ENCODE measurements around the gene SPATS2L. TPM values are rescaled to one million over a fixed set of nuclear protein-coding genes. Genes with fewer than 3 reads are reported as not detected.
A peak's percentile ranks its signal among the peaks of the same experiment; 100 is the strongest.

The SPATS2L gene
- total RNA-seq, 1 experiment from 2014 or later = 158 TPM

DNA sequence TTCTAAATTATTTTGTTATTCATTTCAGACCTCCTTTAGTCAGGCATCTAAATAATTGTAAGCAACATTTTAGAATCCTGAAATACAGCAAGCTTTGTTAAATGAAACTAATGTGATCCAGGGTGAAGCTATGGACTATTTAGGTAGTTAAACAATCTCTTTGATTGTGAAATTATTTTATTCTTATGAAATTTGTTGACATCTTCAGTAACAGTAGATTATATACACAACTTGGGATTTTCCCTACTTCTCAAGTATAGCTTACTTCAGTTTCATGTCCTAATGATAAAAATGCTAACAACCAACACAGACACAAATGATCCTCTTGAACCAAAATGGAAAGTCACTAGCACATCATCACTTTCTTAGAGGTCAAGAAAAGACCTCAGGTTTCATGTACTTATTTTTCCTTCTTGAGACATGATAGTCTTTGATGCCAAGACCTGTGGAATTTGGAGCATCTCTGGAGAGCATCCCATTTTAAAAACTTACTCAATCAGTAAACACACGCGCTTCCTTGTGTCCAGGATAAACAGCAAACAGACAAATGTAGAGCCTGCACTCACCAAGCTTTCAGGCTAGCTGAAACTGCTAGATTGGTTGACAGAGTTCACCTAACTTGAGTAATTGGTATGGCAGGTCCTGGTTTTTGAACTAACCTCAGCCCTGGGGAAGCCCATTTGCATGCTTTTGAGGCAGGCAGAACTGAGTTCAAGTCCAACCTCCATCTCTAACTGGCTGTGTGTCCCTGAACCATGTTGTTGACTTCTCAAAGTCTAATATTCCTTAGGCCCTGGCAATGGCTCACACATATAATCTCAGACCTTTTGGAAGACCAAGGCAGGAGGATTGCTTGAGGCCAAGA, 155.6 kb downstream of the SPATS2L start:
- no peak for DNase-seq (ENCODE audit: low read depth)

DNA sequence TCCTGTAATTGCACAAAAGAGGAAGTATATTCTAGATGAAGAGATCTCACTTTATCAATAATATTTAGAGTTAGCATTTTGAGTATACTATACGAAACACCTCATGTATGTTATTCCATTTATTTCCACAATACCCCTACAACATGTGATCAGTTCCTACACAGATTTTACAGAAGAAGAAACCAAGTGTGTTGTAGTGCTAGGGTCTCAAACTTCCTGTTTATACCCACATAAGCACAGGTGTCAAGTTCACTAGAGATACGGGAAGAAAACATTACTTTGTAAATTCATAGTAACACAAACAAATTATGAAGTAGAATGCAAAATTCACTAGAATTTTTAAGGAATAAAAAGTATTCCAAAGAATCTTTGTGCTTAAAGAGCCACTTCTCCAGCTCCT, 157.0 kb downstream of the SPATS2L start:
- DNase-seq (ENCODE audit: low read depth) = no peak

DNA sequence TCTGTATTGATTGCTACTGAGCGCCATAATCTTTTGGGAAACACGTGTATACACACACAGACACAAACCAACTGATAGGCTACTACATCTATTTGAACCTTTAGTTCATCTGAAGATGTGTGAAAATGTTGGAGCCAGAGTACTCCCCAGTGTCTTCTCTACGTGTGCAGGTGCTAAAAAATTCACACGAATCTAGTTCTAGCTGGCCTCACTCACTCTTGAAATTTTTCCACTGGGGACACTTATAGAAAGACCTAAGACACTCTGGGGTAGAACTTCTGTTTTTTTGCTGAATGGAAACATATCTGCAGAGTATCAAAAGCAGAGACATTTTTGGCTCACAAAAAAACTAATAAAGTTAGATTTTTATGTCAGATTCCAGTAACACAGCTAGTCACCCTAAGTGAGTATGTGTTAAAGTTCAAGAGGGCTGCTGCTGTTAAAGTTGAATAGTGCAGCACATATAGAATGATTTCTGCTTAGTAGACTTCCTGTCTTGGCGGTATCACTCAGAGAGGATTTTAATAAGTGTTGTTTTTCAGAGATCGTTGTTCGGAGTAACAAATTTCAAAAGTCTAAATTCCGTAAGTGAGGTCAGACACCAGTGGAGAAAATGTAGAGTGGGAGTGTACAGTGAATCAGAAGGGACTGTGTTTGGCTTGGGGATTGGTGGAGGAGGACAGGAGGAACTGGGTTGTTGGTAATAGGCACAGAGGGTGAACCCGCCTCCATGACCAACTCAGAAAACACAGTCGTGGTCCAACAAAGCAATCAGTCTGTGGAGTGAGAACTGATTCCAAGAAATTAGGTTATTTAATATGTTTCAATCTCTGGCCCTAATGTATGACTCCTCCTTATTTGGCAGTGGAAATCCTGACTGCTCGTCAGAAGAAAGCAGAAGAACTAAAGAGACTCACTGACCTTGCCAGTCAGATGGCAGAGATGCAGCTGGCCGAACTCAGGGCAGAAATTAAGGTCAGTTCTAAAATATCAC, 160.2 kb downstream of the SPATS2L start:
- DNase-seq (ENCODE audit: low read depth) = no peak

DNA sequence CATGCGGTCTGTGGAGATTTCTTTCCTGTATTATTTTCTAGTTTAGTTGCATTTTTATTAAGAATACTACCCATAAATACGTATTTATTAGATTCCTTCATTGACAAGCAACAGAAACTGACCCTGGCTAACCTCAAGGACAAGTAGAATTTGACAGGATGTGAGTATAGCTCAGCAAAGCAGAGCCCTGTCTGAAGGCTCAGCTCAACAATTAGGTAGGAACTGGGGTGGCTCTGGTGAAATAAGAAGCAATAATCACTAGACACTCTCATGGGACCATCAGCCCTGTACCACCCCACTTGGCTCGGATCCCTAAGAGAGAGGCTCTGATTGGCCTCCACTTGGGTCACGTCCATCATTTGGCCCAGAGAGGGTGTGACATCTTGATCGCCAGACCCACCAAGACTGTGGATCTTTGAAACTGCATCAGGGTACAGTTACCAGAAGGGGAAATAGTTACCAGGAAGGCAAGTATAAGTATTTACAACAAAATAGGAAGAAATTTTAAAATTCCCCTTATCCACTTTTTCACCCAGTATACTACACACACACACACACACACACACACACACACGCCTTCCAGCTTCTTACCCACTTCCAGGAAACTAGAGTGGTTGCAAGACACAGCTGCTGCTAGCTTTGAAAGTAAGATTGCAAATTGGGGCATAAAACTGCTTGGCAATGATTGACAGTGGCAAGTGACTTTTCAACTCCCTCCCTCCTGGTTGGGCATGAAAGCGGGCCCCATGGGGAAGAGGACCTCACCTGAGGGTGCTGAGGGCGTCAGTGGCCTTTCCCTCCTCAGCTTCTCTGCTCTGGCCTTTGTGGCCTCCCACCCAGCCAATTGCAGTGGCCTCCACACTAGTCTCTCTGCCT, 161.6 kb downstream of the SPATS2L start:
- no peak for DNase-seq (ENCODE audit: low read depth)

DNA sequence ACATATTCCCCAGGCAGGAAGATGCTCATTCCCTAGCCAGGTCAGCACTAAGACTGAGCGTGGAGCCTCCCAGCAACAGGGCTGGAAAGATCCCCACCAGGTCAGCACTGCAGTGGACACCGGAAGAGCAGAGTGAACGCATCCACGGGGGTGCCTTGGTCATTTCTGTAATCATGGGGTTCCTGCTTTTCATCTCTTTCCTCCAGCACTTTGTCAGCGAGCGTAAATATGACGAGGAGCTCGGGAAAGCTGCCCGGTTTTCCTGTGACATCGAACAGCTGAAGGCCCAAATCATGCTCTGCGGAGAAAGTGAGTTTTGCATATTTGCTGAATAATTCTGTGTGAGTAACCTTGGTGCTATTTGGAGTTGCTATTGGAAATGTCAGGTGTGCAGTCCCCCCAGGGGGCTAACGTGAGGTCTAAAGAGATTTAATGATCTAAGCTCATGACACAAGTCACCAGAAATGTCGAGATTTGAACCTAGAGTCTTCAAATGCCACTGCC, 163.3 kb downstream of the SPATS2L start:
- DNase-seq (ENCODE audit: low read depth) = no peak

DNA sequence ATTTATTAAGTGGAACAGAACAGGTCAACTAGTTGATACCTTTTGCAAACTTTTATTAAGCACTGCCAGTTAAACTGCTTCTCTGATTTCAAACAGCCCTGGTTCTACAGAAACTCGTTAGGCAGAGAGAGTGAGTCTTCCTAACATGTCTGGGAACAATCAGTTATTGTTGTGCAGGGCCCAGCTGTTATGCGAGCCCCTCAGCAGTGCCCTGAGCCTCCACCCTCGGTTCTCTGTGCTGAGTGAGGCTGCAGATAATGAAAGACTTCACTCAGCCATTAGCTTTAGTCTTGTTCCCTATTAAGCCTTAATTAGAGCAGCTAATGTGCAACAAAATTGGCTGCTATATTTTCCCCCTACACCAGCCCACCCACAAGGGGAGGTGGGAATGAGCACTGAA, 163.7 kb downstream of the SPATS2L start:
- no peak for DNase-seq (ENCODE audit: low read depth)

DNA sequence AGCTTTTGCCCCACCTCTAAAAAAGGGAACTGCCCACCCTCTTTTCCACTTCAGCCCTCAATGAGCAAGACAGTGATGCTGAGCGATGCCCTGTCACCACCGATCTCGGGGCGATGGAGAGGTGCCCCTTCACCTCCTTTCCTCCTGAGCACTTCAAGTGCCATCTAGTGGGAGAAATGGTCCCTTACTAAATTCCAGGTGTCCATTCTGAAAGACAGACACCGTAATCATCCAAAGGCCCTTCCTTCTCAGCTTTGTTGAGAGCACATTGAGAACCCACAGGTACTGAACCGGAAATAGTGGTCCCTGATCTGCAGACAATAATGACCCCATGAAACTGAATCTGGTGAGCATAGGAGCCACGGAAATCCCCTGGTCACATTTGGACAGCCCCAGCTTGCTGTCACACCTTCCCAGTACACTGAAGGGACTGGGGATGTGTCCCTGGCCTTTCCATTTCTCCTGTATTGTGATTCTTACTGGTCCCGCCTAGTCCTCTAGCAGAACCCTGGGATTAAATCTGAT, 164.9 kb downstream of the SPATS2L start:
- DNase-seq (ENCODE audit: low read depth) = peak; percentile 24

DNA sequence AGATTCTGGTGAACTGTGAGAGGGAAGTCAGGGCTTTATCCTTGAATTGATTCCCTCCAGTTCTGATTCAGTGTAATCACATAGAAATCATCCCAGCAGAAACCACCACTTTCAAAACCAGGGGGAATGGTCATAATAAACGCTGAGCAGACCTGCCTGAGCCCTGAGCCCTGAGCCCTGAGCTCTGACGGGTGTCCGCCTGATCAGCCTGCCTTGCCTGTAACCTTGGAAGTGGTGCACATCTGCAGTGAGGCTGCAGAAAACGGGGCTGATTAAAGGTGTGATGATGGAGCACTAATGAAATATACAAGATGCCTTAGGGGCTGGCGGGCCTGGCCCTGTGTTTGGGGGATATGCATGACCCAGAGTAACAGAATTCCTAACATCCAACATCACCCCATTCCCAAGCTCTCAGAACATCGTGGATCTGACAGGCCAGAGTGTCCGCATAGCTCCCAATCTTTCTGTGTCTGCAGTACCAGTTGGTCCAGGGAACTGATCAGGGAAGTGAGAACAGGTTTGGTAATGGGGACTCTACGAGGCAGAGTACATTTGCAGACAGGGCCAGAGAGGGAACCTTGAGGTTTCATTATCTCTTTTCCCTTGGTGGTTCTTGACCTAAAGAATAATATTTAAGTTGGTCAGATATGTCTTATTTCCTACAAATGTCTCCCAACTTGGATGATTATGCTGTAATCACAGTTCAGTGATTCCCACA, 165.6 kb downstream of the SPATS2L start:
- DNase-seq (ENCODE audit: low read depth) = no peak

DNA sequence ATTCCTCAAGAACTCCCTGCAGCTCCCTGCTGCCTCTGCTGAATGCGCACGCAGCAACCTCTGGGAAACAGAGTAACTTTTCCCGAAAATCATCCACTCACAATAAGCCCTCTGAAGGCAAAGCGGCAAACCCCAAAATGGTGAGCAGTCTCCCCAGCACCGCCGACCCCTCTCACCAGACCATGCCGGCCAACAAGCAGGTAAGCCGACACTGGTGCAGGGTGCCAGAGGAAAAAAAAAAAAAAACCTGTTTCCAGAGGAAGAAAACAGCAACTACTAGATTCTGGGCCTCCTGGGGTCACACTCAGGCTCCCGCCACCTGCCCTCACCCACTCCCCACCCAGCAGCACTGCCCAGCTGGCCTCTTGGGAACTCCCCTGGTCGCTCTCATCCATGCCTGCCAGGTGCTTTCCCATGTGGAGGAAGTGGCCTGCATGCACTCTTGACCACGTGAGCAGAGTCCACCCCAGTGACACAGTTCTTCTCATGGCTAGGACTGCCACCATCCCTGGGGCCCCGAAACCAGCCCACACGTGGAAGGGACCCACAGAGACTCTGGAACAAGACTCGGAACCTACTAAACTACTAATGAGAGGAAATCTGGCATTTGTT, 166.5 kb downstream of the SPATS2L start:
- DNase-seq (ENCODE audit: low read depth) = no peak

DNA sequence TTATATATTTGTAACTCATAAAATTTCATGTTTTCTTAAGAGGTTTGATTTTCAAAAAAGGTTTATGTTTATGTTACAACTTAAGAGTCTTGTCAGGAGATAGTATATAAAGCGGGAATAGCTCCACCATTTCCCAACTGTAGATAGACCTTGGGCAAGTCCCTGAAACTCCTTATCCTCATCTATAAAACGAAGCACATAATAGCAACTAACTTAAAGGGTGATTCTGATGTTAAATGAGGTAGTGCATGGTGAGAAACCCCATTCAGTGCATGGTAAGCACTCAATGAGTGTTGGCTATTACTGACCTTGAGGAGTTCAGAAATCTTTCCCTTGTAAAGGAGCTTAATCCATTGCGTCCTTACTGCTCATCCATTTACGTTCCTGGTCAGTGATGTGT, 169.3 kb downstream of the SPATS2L start:
- no peak for DNase-seq (ENCODE audit: low read depth)

DNA sequence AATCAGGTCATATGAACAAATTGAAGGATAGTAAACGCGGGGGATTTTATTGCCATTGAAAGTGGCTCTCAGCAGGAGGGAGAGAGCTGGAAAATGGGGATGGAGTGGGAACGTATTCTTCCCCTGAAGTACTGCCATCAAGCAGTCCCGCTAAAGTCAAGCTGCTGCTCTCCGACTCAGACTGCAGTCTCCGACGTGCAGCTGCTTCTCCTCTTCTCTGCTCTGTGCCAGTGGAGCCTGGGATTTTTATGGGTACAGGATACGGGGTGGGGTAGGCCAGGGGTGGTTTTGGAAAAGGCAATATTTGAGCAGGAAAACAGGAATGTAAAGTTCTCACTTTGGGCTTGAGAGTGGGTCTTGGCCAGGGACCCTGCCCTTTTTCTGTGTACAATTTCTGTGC, 170.3 kb downstream of the SPATS2L start:
- no peak for DNase-seq (ENCODE audit: low read depth)

DNA sequence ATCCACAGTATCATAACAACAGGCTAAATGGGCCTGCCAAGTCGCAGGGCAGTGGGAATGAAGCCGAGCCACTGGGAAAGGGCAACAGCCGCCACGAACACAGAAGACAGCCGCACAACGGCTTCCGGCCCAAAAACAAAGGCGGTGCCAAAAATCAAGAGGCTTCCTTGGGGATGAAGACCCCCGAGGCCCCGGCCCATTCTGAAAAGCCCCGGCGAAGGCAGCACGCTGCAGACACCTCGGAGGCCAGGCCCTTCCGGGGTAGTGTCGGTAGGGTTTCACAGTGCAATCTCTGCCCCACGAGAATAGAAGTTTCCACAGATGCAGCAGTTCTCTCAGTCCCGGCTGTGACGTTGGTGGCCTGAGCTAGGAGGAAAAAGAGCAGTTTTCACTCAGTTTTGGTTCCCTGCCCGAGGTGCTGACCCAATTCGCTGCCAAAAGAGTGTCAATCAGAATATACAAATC, 171.2 kb downstream of the SPATS2L start:
- no peak for DNase-seq (ENCODE audit: low read depth)

DNA sequence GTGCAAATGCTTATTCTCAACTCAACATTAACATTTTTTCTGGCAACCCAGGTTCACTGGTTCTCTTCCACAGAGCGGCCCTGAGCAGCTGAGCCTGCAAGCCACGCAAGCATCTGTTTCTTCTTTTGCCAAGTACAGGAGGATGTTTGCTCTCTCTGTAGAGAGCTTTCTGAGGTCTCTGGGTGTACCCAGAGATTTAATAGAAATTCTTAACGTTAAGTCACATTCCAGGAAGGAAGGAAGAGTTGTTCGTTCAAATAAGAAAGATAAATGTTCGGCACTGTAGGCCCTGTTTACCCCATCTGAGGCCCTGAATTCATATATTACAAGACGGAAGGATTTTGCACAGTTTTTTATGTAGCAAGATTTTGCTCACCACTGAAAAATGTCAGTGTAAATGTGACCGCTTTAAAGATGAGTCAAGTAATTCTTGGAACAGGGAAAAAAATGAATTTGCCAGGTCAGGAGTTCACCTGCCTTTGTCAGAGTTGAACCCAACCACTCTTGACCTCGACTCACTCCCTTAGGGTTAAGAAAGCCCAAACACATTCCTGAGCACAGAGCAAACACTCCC, 173.3 kb downstream of the SPATS2L start:
- DNase-seq (ENCODE audit: low read depth) = peak; percentile 18

DNA sequence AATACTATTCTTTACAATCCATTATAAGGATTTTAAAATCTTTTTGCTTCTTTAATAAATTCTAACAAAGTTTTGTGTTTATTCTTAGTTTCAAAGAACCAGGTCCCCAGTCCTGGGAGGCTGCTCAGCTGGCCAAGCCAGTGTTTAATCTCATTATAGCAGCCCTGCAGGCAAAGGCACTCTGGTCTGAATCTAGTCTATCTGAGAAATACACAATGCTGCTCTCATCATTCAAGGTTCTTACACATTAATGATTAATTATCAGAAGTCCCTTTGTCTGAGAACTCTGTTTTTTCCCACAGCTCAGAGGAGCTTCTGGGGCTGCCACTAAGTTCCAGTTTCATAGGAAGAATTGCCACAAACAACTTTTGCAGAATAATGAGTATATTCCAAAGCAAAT, 175.7 kb downstream of the SPATS2L start:
- DNase-seq (ENCODE audit: low read depth) = no peak

DNA sequence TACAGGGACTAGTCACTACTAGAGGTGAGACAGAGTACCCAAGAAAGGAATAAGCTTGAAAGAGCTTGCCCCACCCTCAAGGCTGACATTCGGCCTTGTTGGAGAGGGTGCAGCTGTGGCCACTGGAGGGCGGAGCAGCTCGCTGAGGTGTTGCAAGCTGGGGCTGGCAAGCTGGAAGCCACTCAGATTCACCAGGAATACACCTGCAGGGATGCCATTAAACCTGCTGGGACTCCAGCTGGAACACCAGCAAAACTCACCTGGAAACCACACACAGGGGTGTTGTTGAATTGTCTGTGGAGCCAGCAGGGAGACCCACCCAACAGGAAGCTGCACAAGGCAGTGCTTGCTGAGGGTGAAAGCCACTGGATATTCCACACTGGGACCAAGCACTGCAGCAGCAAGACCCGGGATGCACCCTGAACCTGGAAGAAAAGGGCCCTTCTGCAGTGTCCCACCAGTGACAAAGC, 177.3 kb downstream of the SPATS2L start:
- DNase-seq (ENCODE audit: low read depth) = peak; percentile 13

DNA sequence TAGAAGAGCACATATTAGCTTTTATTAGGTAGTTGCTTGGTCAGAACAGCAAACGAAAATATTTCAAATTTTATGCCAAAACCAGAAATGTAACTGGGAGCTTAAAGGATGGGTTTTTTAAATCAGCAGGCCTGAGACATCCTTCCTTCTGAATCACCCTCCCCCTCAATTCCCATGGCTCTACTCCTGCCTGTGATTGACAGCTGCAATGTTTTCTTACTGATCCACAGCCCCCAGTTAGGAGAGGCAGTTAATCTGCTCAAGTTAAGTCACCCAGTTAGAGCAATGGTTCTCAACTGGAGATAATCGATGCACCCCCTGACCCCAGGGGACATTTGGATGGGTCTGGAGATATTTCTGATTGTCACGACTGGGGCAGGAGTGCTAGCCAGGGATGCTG, 178.4 kb downstream of the SPATS2L start:
- no peak for DNase-seq (ENCODE audit: low read depth)

DNA sequence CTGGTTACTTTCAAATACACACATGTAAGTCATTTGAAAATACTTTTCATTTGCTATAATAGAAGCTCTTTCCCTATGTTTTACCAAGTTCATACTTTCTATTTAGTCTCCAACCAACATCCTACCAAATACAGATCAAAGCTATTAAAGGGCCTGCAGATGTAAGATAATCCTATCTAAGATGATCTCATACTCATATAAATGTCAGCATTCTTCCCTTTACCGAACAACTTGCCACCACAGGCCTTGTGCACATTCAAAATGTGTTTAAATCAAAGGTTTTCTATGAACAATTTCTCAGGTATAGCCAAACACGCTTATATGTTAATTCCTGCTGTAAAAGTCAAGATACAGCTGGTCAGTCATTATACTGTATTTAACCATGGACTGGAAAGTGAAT, 180.0 kb downstream of the SPATS2L start:
- DNase-seq (ENCODE audit: low read depth) = no peak

DNA sequence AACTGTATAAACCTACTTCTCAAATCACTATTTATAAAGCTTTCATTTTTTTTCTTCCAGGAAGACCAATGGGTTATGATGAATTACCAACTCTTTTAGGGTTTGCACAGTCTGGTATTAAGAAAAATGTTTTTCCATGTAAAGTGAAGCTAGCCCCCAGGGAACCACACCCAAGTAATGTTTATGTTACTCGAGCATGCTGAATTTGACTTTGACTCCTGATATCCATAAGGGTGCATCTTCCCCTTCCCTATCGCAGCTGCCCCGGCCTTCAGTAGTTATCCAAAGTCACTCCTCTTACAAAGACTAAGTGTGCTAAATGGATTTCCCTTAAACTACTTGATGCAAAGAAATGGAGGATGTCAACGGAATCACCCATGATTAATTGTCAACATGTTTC, 181.7 kb downstream of the SPATS2L start:
- DNase-seq (ENCODE audit: low read depth) = no peak

DNA sequence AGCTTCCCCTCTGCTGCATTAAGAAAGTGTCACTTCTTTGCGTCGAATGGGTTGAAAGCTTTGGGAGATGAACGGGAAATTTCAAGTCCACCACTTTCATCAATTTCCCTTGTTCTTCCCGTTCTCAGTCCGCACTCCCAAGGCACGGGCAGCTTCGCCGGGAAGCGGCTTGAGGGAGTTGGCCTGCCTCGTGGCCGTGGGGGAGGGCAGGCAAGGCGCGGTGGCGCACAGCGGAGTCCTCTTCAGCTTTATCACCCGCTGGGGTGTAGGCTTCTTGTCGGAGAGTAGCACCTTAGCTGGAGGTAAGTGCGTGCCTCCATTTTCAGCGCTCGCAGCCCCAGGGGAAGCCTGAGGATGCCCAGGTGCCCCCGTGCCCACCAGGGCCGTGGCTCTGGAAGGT, 183.5 kb downstream of the SPATS2L start:
- DNase-seq (ENCODE audit: low read depth) = no peak

All from HT1080 (cell line).